ENCODE measurements around the gene ZNF699. TPM values are rescaled to one million over a fixed set of nuclear protein-coding genes. Genes with fewer than 3 reads are reported as not detected.
A peak's percentile ranks its signal among the peaks of the same experiment; 100 is the strongest.

ZNF699 gene
- polyA plus RNA-seq, 1 of the 3 experiments (the other 2 are of a cell fraction): 0.97 TPM

DNA sequence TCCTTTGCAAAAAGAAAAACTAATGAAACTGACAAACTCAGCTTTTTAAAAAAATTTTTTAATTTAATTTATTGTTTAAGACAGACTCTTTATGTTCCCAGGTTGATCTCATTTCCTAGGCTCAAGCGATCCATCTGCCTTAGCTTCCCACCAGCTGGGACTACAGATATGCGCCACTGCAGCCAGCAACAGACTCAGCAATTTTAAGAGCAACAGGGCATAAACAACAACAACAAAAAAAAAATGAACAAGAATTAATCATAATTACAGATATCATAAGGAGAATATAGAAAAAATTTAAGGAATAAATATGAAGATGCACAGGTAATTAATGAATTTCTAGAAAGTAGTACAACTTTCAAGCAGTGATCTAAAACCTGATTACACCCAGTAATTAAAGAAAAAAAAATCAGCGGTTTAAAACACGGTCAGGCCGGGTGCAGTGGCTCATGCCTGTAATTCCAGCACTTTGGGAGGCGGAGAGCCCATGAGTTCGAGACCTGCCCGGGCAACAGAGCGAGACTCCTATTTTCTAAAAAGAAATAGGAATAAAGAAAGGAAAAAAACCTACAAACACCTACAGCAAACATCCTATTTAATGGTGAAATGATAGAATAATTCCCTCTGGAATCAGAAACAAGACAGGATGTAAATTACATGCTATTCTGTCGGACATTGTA lies 1.4 kb downstream of the ZNF699 start:
- CTCF ChIA-PET: no interaction called here

DNA sequence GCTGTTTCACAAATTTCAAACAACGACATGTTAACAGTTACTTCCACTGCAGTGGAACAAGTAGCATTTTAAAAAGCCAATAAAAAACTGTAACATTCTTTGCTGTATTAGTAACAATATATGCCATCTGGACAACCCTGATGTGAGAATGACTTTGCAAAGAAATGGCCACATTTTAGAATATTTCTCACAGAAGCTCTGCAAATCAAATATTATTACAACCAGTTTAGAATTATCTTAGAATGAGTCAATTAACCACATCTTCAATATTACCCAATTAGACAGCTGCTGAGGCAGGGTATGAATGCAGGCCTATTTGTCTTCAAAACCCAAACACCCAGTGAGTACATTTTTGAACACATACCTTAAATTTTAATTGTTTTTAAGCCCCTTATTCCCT lies 3.2 kb downstream of the ZNF699 start:
- Histone ChIP-seq H3F3A (replicated peaks; ENCODE audit: insufficient read depth) (peaks cover 16% of the 10 kb centered on the region), H3K9ac (no peak overlapping the region), H3K27me3 (ENCODE audit: insufficient read depth) (no peaks in the 10 kb centered on the region), H4K20me1 (ENCODE audit: insufficient read depth) (no peaks in the 10 kb centered on the region), H3K4me1 (ENCODE audit: control insufficient read depth in 1 of 2, insufficient read depth in 2 of 2, low read depth in 1 of 2, low read length in 1 of 2) (peaks cover 0 to 4% of the 10 kb centered on the region in 2 experiments; a peak in 2 of 4 replicates), H3K36me3 (replicated peaks in 1 of 2; ENCODE audit: control insufficient read depth in 1 of 2, insufficient read depth in 2 of 2, low read length in 1 of 2) (peaks cover 3 to 38% of the 10 kb centered on the region in 2 experiments), H3K4me2 (no peak overlapping the region; the same call in 1 of the 2 replicates), H2AFZ (ENCODE audit: low read depth) (no peak overlapping the region), H3K4me3 (ENCODE audit: low read depth in 2 of 2, low read length in 1 of 2) (no peak overlapping the region), H3K9me2 (no peaks in the 10 kb centered on the region), H3K9me3 (0 out of 2 replicates have a peak, but pooled peaks cover 3% of the 10 kb centered on the region), H3K79me2 (ENCODE audit: insufficient read depth) (peaks cover 39% of the 10 kb centered on the region), H3K27ac (ENCODE audit: low read depth in 2 of 2, low read length in 1 of 2) (no peak overlapping the region; a peak in 1 of 4 replicates)
- ChIA-PET CTCF (interaction anchor here (0.6 to 0.9 kb wide), 2 partner anchors 17 to 280 kb away, joined by 3 read pairs; partner anchors contain the start of gene ZNF559), POLR2A (no interaction called here)
- TF ChIP-seq TCF12 (IDR thresholded peaks at IDR 0.05) (peak; percentile 16; the same call in 1 of the 2 replicates), JUND (IDR thresholded peaks at IDR 0.05) (no peak), NRF1 (IDR thresholded peaks at IDR 0.05; ENCODE audit: low read depth, low read length) (no peak), TEAD4 (IDR thresholded peaks at IDR 0.05; ENCODE audit: borderline replicate concordance, insufficient read depth) (no peak)
- no peak for DNase-seq
- 94% methylated on average over 1 of the region's 1 CpG for WGBS (ENCODE audit: low lambda C conversion rate)

More for the DNA sequence above, 1.4 kb downstream of the ZNF699 start:
- no peak for TF ChIP-seq FOXJ3 (CRISPR knock-in tag; IDR thresholded peaks at IDR 0.05)
- TF ChIP-seq, protein P1, sequence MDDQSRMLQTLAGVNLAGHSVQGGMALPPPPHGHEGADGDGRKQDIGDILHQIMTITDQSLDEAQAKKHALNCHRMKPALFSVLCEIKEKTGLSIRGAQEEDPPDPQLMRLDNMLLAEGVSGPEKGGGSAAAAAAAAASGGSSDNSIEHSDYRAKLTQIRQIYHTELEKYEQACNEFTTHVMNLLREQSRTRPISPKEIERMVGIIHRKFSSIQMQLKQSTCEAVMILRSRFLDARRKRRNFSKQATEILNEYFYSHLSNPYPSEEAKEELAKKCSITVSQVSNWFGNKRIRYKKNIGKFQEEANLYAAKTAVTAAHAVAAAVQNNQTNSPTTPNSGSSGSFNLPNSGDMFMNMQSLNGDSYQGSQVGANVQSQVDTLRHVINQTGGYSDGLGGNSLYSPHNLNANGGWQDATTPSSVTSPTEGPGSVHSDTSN (IDR thresholded peaks at IDR 0.05): no peak
- TF ChIP-seq, protein P2, sequence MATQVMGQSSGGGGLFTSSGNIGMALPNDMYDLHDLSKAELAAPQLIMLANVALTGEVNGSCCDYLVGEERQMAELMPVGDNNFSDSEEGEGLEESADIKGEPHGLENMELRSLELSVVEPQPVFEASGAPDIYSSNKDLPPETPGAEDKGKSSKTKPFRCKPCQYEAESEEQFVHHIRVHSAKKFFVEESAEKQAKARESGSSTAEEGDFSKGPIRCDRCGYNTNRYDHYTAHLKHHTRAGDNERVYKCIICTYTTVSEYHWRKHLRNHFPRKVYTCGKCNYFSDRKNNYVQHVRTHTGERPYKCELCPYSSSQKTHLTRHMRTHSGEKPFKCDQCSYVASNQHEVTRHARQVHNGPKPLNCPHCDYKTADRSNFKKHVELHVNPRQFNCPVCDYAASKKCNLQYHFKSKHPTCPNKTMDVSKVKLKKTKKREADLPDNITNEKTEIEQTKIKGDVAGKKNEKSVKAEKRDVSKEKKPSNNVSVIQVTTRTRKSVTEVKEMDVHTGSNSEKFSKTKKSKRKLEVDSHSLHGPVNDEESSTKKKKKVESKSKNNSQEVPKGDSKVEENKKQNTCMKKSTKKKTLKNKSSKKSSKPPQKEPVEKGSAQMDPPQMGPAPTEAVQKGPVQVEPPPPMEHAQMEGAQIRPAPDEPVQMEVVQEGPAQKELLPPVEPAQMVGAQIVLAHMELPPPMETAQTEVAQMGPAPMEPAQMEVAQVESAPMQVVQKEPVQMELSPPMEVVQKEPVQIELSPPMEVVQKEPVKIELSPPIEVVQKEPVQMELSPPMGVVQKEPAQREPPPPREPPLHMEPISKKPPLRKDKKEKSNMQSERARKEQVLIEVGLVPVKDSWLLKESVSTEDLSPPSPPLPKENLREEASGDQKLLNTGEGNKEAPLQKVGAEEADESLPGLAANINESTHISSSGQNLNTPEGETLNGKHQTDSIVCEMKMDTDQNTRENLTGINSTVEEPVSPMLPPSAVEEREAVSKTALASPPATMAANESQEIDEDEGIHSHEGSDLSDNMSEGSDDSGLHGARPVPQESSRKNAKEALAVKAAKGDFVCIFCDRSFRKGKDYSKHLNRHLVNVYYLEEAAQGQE (IDR thresholded peaks at IDR 0.05; ENCODE audit: low read depth, low read length): peak; percentile 64; the same call in 1 of the 2 replicates
- Histone ChIP-seq H3K9me2 (no peaks in the 10 kb centered on the region), H3K9me3 (no peaks in the 10 kb centered on the region), H3K9ac (peak overlapping the region; percentile 87; the same call in 1 of the 2 replicates), H3K36me3 (replicated peaks in 1 of 2; ENCODE audit: control insufficient read depth in 1 of 2, insufficient read depth in 2 of 2, low read length in 1 of 2) (peaks cover 0 to 22% of the 10 kb centered on the region in 2 experiments), H2AFZ (ENCODE audit: low read depth) (peak overlapping the region; percentile 99; the same call in 1 of the 2 replicates), H3K79me2 (ENCODE audit: insufficient read depth) (peaks cover 39% of the 10 kb centered on the region), H3K27me3 (ENCODE audit: insufficient read depth) (no peaks in the 10 kb centered on the region), H3K27ac (ENCODE audit: low read depth in 2 of 2, low read length in 1 of 2) (no peak overlapping the region), H3K4me1 (ENCODE audit: control insufficient read depth in 1 of 2, insufficient read depth in 2 of 2, low read depth in 1 of 2, low read length in 1 of 2) (peaks cover 0 to 4% of the 10 kb centered on the region in 2 experiments; a peak in 2 of 4 replicates), H3K4me2 (peak overlapping the region; percentile 80), H4K20me1 (ENCODE audit: insufficient read depth) (no peaks in the 10 kb centered on the region), H3F3A (replicated peaks; ENCODE audit: insufficient read depth) (peaks cover 16% of the 10 kb centered on the region), H3K4me3 (ENCODE audit: low read depth in 2 of 2, low read length in 1 of 2) (peak overlapping the region; percentile 79 to 97)
- WGBS (ENCODE audit: low lambda C conversion rate): 56% methylated on average over 10 of the region's 10 CpGs
- POLR2A ChIA-PET: no interaction called here
- DNase-seq: no peak
